COR-L47 (cell line): ENCODE results near the gene FAM9A.

Experiments
- DNase-seq: peaks from one replicate; lab custom pipeline; 2025; lab: John Stamatoyannopoulos, UW

Gene FAM9A

DNA sequence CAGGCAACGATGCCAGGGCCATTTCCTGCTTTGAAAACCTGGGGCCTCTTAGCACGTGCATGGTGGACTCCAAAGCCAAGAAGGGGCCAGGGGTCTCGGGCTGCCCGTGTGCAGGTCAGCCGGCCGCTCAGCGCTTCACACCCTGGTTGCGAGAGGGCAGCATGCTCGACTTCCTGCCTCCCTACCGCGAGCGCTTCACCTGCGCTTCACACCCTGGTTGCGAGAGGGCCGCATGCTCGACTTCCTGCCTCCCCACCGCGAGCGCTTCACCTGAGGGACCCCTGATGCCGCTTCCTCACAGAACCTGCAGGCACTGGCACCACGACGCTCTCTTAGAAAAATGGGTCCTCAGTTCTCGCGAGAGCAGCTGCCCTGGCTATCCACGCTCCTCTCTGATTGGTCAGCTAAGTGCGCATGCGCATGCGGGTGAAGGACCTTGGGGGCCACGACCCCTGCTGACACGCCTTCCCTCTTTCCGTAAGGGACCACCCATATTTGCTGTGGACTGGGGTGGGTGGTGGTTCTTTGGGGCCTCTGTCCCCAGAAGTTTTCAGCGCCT is at the start of gene FAM9A:
TSS of gene FAM9A (minus strand) at position 343 of the 559 bp plus-strand sequence. CDS start 1,212 bp downstream, outside the sequence.
- no peak for DNase-seq

DNA sequence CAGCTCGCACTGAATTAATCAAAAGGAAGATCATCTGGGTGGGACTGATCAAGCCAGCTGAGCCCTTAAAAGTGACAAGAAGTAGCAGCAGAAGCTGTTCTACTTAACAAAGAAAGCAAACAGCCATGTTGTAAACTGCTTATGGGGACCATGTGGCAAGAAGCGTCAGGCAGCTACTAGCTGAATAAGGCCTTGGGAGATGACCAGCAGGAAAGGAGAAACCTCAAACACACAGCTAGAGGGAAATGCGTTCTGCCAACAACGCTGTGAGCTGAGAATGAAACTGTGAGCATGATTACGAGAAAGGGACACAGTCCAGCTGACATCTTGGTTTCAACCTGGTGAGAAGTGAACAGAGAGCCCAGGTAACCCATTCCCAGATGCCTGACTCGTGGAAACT is 49.3 kb upstream of the FAM9A start:
- no peak for DNase-seq

DNA sequence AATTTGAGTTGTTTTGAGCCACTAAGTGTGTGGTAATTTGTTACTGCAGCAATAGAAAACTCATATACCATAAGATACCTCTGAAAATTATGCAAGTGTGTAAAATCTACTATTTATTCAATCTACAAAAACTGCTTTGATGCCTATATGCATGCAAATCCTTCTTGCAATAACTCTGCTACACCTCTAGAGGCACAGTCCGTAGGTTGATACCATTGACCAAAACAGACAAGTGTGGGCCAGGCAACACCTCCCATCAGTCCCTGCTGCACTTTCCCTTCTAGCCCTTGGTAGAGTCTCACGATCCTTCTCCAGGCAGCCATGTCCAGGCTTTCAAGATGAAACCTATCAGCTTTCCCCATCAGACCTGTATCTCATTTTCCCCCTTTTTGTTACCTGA is 48.8 kb upstream of the FAM9A start:
- DNase-seq, result no peak

DNA sequence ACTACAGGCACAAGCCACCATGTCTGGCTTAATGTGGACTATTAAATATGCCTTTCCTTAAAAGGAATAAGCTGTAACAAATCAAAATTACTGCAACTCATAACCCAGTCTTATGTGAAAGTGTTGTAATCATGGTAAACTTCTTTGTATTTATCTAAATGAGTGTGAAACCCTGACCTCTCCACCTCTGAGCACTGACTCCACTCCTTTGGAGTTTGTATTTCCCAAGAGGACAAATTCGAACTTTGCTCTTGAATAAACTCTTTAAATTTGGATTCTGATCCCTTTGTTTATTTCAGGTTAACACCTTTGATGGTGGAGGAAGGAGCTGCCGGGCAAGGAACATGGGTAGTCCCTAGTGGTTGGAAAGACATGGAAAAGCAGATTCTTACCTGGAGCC is 48.3 kb upstream of the FAM9A start:
- no peak for DNase-seq

DNA sequence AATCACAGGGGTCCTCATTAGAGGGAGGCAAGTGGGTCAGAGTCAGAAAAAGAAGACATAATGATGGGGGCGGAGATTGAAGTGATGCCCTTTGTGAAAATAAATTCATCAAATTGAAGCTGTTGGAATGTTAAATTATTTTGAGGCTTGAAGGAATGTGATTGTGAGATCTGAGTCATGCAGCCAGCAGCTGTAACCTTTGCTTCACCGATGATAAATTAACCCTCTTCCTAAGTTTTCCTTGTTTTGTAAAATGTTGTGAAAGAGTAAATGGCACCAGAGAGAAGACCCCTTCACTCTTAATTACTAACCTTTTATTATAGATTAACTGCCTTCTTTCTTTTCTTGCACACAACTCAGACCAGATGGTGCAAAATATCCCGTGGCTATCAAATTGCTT is 47.7 kb upstream of the FAM9A start:
- DNase-seq, result no peak

DNA sequence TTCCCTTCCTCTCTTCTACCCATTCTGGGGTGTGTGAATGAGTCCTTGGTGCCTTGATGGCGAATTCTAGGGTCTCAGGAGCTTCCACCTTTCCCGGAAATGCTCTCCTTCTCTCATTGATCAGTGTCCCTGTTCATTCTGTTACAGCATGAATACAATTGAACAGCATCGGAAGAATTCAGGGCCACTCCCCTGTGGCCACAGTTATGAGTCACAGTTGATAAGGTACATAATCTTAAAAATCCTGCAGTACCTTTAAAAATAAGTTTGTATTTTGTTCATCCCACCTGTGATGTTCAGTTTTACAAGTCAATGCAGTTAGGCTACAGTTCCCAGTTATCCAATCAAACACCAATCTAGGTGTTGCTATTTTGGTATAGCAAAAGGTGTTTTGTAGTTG is 47.3 kb upstream of the FAM9A start:
- DNase-seq, result no peak

DNA sequence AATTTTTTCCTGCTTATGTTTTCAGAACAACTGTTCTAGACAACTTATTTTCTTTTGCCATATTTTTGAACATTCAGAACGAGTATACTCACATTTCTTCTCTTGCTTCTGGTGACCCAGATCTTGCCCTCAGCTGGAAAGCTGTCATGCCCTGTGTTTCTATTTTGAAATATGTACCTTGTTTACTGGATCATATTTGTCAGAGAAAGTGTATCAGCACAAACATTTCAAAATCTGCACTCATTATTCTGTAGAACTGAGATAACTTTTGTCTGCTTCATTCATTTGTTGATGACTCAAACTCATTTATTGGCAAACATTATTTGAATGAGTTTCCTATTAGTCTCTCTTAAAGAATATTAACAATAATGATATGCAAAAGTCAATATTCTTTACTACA is 46.2 kb upstream of the FAM9A start:
- no peak for DNase-seq

DNA sequence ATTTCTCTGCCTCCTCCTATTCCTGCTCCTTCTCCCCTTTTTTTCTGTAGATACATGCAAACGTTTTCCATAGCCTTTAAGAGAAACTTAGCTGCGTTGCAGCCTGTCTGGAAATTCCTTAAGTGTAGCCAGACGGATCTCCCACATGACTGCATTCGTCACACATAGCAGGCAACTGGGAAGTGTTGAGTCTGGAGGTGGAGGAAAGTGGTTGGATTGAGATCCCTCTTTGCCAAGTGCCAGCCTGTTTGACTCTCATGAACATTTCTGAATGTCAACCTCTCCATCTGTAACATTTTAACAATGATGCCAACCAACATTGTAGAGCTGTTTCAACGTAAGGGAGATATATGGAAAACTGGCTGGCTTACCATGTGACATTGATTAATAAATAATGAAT is 45.1 kb upstream of the FAM9A start:
- DNase-seq, result no peak

DNA sequence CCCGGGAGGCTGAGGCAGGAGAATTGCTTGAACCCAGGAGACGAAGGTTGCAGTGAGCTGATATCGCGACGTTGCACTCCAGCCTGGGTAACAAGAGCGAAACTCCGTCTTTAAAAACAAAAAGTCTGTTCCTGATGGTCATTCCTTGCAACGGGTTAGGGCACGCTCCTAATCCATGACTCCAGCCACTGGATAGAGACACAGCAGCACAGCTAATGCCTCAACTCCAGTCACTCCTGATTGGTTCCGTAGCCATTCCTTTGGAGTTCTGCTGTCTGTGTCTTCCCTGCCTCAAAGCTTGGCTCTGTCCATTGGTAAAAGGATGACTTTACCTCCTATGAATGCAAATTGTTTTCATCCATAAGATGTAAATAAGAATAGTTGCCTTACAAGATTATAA is 44.3 kb upstream of the FAM9A start:
- no peak for DNase-seq

DNA sequence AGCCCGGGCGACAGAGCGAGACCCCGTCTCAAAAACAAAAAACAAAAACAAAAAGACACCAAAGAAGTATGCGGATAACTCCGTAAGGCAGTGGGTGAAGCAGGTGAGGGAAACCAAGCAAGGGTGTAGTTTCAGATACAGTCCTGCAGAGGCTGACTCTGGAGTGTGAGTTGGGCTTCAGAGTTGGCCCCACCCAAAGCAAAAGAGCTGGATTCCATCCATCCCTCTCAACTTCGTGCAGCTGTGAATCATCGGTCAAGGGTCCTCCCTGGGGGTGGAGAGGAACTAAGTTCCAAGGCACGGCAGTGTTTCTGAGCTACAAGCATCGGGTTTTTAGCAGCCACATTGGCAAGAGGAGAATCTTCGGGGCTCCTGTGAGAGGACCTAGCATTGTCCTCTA is 43.9 kb upstream of the FAM9A start:
- no peak for DNase-seq

DNA sequence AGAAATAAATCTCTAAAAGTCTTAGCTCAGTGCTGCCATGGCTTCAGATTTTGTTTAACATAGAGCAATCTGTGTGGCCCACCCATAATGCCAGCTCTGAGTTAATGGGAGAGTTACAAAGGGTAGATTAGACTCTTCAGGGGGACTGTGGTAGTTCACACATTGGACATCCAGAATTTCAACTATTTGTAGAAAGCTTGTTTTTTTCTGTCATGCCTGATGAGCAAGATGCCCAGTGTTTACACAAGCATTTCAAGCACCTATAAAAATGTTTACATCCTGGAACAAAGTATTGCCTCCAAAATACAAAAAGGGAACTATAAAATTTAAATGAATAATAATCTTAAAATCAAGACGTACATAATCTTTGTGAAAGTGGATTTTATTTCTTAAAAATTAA is 43.0 kb upstream of the FAM9A start:
- no peak for DNase-seq

DNA sequence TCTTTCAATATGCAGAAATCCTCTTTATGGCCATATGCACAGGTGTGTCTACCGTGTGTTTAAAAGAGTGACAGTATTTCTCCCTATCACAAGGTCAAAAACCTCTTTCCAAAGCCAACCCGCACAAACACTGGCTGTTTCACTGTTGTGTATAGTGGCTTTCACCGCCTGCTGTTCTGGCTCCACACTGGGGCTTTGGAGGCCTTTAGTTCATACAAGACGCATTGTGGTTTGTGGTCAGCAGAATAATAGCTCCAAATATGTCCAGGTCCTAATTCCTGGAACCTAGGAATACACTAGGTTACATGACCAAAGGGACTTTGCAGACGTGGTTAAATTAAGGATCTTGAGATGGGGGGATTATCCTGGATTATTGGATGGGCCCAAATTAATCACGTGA is 40.7 kb upstream of the FAM9A start:
- DNase-seq, result no peak

DNA sequence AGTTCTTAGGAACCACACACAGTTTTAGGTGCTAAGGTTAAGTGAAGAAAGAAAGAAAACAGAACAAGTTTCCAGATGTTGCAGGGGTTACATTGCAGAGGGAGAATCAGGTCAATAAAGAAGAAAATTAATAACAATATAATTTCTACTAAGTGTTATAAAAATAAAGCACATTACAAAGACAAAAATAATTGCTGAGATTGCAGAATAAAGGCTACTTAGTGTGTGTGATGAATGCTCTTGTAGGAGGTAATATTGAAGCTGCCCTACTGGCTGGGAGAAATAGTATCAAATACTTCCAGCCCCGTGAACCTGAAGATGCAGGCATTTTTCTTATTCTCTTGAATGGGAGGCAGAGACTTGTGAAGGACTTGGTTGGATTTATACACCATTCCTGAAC is 33.2 kb upstream of the FAM9A start:
- DNase-seq, result no peak

DNA sequence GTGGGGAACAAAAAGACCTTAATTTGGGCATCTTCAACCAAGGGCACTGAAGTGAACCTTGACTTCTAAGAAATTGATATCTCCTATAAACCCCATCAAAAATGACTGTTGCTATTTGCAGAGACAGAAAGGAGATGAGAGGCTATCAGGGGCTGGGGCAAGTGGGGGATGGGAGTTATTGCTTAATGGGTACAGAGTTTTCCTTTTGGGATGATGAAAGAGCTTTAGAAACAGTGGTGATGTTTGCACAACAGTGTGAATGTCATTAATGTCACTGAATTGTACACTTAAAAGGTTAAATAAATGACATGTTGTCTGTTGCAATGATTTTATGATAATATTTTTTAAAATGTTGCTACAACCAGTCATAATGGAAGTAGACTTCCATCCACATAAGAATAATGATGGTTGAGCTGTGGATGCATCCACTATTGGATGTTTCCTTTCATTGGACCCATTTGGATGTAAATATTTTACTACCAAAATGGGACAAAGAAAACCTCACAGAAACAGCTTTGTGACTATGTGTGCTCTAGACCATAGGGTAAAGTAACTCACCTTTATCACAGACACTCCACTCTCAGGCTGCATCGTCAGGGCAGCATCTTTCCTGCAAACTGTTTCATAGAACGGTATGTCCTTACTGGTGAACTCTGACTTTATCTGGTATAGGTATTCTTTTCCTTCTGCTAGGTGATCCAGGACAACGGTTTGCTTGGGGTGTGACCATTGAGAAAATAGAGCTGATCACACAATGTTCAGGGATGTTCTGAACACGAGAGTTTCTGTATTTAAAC is 31.6 kb upstream of the FAM9A start:
- no peak for DNase-seq

DNA sequence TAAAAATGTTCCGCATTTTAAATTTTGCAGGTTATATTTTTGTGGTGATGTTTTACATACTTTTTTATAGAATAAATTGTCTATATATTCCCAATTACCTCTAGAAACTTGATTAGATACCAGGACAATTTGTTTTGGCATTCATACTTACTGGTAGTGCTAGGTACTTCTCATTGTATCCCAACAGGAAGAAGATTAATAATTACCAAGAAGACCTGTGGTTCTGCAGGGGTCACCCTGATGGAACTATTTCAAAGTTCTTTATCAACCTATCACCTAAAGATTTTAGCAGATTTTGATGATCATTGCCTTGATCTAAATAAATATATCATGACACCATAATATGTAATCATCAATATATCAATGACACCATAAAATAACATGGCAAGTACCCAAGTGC is 22.5 kb upstream of the FAM9A start:
- DNase-seq, result no peak

DNA sequence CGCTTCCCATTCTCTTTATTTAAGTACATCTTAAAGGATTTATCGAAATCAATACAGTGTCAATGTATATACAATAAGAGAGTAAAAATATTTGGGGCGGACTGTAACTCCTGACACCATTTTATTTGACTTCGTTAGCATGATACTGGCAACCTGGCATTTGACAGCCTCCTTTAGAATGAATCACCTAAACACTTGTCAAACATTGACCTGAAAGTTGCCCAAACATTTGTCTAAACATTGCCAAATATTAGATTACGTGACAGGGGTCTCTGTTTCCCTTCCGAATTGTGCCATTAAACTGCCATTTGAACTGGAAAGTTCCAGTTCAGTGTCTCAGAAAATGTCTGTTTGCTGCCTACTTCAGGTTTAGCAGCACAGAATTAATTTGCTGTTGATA is 20.8 kb upstream of the FAM9A start:
- DNase-seq, result no peak

DNA sequence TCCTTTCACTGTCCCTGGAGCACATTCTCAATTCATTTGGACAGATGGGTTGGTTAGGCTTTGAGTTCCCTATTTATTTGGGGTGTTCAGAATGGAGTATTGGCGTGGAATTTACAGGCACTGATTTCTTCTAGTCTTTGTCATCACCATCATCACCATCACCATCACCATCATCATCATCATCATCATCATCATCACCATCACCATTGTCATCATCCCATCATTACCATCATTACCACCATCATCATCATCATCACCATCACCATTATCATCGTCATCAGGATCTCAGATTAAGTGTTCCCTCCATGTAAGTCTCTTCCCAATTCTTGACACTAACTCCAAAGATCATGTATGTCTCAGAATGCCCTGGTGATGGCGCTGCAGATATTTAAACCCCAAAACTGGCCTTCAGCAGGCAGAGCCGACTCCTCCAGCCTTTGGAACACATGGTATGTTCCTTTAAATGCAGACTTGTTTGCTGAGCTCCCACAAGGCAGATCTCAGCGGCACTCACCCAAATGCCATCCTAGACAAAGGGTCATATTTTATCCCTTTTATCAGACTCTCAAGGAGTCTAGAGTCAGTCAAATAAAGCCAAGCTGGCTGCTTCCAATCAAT is 19.8 kb upstream of the FAM9A start:
- no peak for DNase-seq

DNA sequence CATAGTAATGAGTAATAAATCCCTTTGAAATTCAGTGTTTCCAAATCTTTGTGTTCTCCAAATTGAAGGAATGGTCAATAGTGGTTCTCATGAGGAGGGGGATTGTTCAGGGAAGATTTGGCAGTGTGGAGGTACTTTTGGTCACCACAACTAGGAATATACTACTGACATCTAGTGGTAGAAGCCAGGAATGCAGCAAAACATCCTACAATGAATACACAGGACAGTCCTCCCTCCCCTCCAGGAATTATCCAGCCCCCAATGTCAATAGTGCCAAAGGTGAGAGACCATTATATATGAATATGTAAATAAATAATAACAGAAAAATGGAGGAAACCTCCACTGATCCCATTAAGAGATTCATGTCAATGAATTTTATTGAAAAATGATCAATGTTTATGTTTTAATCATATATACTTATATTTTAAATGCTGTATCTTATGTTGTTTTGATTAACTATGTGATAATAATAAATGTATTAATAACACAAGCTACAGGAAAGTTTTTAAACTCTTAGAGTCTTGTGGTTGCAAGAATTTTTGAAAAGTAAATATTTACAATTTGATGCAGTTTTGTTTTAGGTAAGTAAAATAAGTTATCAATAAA is 14.4 kb upstream of the FAM9A start:
- peak; percentile 8 for DNase-seq

DNA sequence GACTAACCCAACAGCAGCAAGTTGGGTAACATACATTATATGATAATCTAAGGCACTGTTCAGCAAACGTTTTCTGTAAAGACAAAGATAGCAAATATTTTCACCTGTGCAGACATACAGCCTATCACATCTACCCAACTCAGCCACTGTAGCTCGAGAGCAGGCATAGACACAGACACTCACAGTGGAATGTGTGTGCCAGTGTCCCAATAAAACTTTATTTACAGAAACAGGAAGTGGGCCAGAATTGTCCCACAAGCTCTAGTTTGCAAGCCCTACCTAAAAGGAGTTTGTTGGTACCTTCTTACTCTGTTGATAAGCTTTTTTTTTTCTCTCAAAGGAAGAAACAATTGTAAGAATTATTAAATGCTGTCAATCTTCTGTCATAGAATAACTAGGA is 11.9 kb upstream of the FAM9A start:
- DNase-seq, result no peak

DNA sequence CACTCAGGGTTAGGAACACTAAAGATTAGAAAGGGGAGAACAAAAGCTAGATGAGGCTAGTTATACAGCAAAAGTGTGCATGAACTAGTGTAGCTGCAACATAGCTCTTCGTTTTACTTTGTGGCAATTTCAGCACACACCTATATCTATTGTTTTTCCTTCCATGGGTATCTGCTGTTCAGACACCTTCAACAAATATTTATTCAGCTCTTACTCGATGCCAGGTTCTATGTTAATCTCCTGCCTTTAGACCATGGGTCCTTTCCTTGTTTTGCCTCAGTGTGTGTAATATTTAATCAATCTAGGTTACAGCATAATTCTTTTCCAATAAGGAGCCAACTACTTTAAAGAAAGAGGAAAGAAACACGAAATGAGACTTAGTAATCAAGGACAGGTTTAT is 10.4 kb upstream of the FAM9A start:
- DNase-seq, result no peak

DNA sequence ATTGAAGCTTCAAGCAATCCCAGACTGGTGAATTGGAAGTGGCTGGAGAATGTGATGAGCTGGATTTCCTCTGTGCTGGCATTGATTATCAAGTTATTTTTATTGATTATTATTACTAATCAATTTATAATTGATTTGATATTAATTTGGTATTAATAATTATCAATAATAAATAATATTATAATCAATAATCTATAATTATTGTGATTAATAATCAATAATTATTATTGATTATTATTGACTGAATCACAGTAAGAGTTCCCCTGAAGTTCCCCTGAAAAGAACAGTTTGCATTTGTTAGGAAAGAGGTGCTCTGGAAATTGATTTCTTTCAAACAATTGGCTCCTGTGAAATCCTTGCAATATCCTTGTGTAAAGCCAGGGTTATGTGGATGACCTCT is 7.5 kb upstream of the FAM9A start:
- DNase-seq, result no peak

DNA sequence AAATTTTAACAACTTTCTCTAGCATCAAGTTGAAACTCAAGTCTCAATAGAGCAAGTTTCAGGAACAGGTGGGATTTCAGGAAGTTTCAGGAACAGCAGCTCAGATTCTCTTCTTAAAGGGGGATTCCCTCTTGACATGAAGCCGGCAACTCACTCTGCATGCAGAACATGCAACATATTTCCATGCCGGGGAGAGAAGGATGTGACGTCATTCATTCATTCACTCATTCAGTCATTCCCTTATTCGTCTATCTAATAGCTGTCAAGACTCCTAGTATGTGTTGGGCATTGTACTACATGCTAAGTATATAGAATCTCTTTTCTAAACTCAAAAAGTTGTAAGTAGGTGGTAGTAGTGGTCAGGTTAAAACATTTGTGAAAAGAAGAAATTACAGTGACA is 4.8 kb upstream of the FAM9A start:
- DNase-seq, result no peak

DNA sequence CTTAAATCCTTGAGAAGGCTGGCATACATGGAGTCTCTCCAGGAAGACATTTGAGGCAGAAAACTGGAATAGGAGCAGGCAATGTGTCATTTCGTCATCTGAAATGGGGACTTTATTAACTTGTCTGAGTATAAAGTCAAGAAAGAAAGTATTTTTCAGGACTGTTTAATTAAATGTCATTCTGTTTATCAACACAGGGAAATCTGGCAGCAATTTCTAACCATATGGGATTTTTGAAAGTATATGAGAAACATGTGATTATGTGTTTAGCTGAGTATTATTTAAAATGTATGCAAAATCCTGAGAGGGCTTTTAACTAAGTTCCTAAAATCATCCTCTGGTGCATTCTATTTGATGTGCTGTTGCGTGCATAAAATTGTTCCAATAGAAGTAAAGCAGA is 3.9 kb upstream of the FAM9A start:
- no peak for DNase-seq
